Esophagus mucosa (tissue), 1 donor: ENCODE data around the gene OR7G3. TPM values are rescaled to one million over a fixed set of nuclear protein-coding genes. Genes with fewer than 3 reads are reported as not detected.

Source experiments
- ATAC-seq: fragments of 200-7000 bp; cut with Tn5 transposase; one replicate; pipeline ENCODE4 v1.9.1; 2020
- total RNA-seq: library from RNA; stranded (reverse); gene quantifications from one replicate; pipeline ENCODE4 v1.2.4, GENCODE V29; 2023
- donor health status: DM: yes; HTN: yes; CAD: no.

OR7G3 gene
- not detected for total RNA-seq

DNA sequence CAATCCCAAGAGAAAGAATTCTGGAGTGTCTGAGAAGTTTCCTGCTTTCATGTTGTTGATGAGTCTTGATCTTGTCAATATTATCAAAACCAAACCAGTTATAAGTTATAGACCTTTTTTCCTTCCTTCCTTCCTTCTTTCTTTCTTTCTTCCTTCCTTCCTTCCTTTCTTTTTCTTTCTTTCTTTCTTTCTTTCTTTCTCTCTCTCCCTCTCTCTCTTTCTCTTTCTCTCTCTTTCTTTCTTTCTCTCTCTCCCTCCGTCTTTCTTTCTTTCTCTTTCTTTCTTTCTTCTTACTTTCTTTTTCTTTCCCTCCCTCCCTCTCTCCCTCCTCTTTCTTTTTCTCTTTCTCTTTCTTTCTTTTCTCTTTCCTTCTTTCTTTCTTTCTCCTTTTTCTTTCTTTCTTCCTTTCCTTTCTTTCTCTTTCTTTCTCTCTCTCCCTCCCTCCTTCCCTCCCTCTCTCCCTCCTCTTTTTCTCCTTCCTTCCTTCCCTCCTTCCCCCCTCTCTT lies at the start of gene OR7G3:
OR7G3 (minus strand) TSS at position 51 of the 506 bp plus-strand sequence; CDS start at position 51, 0 bp downstream.
- ATAC-seq, result no peak

DNA sequence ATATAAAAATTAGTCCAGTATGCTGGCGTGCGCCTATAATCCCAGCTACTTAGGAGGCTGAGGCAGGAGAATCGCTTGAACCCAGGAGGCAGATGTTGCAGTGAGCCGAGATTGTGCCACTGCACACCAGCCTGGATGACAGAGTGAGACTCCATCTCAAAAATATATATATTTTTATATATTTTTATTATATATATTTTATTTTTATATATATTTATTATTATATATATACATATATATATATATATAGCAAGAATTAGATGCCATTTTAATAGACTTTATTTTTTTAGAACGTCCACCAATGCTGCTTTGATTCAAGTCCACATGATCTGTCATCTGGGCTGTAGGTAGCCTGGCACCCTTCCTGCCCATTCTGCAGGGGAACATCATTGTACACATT lies 48.6 kb upstream of the OR7G3 start:
- no peak for ATAC-seq

- ATAC-seq, result no peak
Measured at GRCh38 chr19:9171393-9171991, 44.7 kb upstream of the OR7G3 start.

- no peak for ATAC-seq
Measured at GRCh38 chr19:9166846-9167245, 40.1 kb upstream of the OR7G3 start.

DNA sequence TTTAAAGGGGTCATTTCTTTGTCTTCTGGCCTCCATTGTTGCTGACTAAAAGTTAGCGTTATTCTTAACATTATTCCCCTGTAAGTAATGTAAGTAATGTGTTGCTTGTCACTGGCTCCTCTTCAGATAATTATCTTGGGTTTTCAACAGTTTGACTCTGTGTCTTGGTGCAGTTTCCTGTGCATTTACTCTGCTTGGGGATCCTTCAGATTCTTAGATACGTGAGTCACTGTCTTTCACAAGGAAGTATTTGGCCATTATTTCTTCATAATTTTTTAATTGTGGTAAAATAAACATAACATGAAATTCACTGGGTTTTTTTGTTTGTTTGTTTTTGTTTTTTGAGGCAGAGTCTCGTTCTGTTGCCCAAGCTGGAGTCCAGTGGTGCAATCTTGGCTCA lies 38.5 kb upstream of the OR7G3 start:
- ATAC-seq, result no peak

DNA sequence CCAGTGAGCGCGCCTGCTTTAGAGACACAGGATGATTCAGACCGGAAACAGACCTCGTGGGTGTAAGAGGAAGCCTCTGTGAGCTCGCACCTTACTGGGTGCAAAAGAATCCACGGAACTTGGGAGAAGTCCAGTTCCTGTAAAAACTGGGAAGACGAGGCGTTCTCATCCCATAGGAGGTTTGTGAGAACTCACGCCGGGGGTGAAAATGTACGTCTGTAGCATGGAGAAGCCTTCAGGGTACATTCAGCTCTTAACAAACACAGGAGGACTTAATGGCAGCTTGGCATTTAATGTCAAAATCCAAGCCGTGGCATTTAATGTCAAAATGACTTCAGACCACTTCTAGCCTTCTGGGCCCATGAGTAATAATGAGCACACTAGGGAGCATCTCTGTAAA lies 34.7 kb upstream of the OR7G3 start:
- ATAC-seq, result no peak

DNA sequence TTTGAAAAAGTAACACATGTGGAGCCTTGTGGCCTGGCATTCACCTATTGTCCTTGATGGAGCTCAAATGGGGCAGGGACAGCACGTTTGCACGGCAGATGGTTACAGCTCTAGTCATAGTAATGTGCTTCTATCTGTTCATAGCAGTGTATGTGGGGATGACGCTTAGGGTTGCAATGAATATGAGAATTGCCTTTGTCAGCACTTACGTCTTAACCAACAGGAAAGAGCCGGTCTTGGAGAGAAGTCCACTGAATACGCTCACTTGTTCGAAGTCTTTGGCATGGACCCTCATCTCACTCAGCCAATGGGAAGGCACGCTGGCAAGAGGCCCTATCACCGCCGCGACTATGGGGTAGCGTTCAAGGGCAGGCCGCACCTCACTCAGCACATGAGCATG lies 33.1 kb upstream of the OR7G3 start:
- no peak for ATAC-seq

DNA sequence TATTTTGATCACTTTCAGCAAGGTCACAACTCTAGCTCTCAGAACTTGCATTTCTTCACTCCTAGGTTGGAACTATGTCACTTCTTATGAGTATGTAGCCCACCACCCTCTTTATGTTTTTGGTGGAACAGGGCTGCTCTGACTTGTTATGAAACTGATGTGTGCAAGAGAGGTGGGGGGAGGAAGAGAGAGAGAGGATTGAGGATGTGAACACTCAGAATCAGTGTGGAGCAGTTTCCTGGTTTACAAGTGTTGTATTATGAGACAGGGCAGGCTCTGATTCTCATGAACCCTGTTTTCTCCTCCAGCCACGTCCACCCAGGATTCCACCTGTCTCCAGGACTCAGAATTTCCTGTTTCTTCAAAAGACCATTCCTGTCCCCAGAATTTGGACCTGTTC lies 29.6 kb upstream of the OR7G3 start:
- no peak for ATAC-seq

DNA sequence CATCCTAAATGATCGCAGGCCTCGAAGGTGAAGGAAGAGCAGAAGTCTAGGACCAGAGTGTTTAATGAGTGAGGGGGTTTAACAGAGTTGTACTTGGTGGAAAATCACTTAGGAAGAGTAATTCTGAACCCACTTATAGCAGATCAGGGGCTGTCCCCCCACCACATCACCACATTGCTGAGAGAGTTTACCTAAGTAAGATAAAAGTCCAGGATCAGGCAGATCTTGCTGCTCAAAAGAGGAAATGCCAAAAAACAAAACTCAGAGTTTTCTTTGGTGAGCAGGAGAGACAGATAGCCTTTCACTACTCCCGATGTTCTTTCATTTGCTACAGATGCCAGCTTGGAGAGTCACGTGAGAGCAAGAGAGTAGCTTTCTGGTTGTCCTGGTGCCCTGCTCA lies 28.8 kb upstream of the OR7G3 start:
- ATAC-seq, result no peak

- ATAC-seq, result no peak
Measured at GRCh38 chr19:9151367-9151766, 24.6 kb upstream of the OR7G3 start.

GRCh38 chr19:9150650-9151049 lies 23.9 kb upstream of the OR7G3 start:
- no peak for ATAC-seq

DNA sequence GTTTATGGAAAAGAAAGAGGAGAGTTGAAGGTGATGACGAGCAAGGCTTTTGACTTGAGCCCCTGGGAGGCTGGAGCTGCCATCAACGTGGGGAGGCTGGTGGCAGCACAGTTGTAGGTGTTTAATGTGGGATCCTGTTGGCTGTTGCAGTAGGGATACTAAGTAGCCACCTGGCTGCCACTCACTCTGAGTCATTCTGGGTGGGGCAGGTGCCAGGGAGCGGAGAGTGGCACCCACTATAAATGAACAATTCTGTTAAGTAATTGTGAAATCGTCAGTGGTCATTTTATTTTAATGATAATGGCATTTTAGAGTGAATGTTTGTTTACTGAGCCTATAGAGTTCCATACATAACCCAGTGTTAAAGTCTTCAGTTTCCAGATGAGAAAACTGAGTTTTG lies 23.2 kb upstream of the OR7G3 start:
- peak; percentile 83 for ATAC-seq

GRCh38 chr19:9148697-9149096 lies 21.9 kb upstream of the OR7G3 start:
- ATAC-seq, result no peak

- no peak for ATAC-seq
Measured at GRCh38 chr19:9146882-9147281, 20.1 kb upstream of the OR7G3 start.

DNA sequence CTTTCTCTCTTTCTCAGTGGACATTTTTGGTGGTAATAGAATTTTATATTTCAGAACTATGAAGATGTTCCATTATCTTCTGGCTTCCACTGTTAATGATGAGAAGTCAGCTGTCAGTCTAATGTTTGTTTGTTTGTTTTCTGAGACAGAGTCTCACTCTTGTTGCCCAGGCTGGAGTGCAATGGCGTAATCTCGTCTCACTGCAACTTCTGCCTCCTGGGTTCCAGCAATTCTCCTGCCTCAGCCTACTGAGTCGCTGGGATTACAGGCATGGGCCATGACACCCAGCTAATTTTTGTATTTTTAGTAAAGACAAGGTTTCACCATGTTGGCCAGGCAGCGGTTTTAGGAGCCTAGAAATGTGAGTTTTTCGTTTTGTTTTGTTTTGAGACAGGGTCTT lies 18.2 kb upstream of the OR7G3 start:
- no peak for ATAC-seq

GRCh38 chr19:9140159-9140874 lies 13.6 kb upstream of the OR7G3 start, which contains the start of gene ZNF317:
Gene ZNF317 (plus strand): TSS chr19:9140397. CDS start chr19:9156017, 15,620 bp downstream.
- peak; percentile 91 for ATAC-seq

GRCh38 chr19:9139609-9140158 lies 12.9 kb upstream of the OR7G3 start:
- peak; percentile 37 for ATAC-seq

GRCh38 chr19:9132422-9132821 lies 5.7 kb upstream of the OR7G3 start:
- no peak for ATAC-seq

GRCh38 chr19:9130965-9131364 lies 4.2 kb upstream of the OR7G3 start:
- no peak for ATAC-seq

GRCh38 chr19:9128171-9128570 lies 1.4 kb upstream of the OR7G3 start:
- no peak for ATAC-seq

DNA sequence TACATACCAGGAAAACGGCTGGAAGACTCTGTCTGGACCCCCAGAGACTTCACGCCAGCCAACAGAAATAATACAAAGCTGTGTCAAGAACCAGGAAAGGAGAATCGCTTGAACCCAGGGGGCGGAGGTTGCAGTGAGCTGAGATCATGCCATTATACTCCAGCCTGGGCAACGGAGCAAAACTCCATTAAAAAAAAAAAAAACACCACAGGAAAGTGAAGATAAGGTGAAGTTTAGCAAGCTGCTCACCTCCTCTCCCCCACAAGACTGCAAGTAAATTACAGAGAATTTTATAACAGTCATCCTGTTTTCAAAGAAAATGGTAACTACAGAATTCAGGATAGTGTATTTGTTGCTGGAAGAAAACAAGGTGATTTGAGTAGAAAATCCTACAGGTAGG lies 10.2 kb downstream of the OR7G3 start:
- ATAC-seq, result no peak

DNA sequence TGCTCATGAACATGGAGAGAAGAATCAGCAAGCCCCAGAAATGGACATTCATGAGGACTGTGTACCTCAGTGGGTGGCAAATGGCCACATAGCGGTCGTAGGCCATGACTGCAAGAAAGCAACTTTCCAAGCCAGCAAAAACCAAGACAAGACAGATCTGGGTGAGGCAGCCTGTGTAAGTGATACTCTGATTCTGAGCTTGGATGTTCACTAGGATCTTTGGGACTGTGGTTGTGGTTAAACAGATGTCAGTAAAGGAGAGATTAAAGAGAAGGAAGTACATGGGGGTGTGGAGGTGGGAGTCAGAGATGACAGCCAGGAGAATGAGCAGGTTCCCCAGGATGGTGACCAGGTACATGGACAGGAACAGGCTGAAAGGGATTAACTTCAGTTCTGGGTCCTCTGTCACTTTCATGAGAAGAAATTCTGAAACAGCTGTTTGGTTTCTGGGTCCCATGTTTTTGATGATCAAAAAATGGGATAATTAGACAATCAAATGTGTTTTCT lies 11.4 kb downstream of the OR7G3 start, which contains the start of gene OR7G1:
OR7G1 (minus strand) TSS at position 457 of the 507 bp plus-strand sequence; CDS start at position 457, 0 bp downstream.
- no peak for ATAC-seq

GRCh38 chr19:9109959-9110358 lies 16.8 kb downstream of the OR7G3 start:
- no peak for ATAC-seq

GRCh38 chr19:9107375-9107774 lies 19.4 kb downstream of the OR7G3 start, which contains the start of gene OR7G2:
Gene OR7G2 (minus strand): TSS chr19:9107475. CDS start chr19:9103243, 4,232 bp downstream.
- ATAC-seq, result no peak
